ENCODE measurements around the gene CYP4F12.

GRCh38 chr19:15730538-15730937 is 57.7 kb downstream of the CYP4F12 start:
- TF ChIP-seq CTCF (IDR thresholded peaks at IDR 0.05 in 4 of 5, conservative IDR thresholded peaks at IDR 0.05 in 1 of 5): no peak
- no peak for TF ChIP-seq POLR2A (IDR thresholded peaks at IDR 0.05)

Measured in gastrocnemius medialis (tissue), 4 donors.